Ramos (cell line): ENCODE data around the gene DNAJC16.
"Not testable (repeated sequence)": the region's sequence is repeated elsewhere in the genome, so short reads cannot be mapped to it uniquely, and the experiment has no call there.

Experiments used
- in situ Hi-C: fragments of 300-500 bp; cut with MboI; formaldehyde crosslinking; loops from one replicate; pipeline ENCODE4 v1.14.3; 2022; ENCODE audit warnings: low sequenced_read_pairs; ENCODE audit not compliant: unreplicated experiment

Gene DNAJC16

GRCh38 chr1:15577691-15578090 is 51.0 kb downstream of the DNAJC16 start:
- in situ Hi-C loops: no loop called here

GRCh38 chr1:15578921-15579682 is 52.5 kb downstream of the DNAJC16 start:
- in situ Hi-C loops: no loop called here

GRCh38 chr1:15579683-15580047 is 53.0 kb downstream of the DNAJC16 start:
- in situ Hi-C loops: no loop called here

DNA sequence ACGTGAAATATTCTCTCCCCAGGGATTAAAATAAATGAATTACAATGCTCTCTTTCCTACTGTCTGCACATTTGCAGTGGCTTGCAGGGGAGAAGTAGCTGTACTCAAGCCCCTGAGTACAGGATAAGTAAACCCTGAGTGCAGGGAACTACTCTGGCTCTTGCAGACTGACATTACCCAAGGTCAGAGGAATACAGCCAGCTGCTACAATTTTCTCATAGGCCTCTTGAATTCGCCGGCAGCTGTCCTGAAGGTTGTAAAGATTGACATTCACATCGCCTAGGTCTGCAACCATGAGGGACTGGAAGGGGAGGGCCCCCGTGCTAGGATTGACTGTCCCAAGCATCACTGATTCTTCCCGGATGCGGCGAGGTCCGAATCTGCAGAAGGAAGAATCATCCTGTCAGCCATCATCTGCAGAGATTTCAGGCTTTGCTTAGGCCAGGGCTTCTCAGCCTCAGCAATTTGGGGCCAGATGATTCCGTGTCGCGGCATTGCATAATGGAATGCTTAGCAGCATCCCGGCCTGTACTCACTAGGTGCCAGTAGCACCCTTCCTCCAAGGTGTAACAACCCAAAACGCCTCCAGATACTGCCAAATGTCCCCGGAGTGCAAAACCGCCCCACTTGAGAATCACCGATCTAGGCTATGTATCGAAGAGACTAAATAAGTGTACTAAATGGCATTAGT is 56.5 kb downstream of the DNAJC16 start:
- in situ Hi-C loops: no loop called here

DNA sequence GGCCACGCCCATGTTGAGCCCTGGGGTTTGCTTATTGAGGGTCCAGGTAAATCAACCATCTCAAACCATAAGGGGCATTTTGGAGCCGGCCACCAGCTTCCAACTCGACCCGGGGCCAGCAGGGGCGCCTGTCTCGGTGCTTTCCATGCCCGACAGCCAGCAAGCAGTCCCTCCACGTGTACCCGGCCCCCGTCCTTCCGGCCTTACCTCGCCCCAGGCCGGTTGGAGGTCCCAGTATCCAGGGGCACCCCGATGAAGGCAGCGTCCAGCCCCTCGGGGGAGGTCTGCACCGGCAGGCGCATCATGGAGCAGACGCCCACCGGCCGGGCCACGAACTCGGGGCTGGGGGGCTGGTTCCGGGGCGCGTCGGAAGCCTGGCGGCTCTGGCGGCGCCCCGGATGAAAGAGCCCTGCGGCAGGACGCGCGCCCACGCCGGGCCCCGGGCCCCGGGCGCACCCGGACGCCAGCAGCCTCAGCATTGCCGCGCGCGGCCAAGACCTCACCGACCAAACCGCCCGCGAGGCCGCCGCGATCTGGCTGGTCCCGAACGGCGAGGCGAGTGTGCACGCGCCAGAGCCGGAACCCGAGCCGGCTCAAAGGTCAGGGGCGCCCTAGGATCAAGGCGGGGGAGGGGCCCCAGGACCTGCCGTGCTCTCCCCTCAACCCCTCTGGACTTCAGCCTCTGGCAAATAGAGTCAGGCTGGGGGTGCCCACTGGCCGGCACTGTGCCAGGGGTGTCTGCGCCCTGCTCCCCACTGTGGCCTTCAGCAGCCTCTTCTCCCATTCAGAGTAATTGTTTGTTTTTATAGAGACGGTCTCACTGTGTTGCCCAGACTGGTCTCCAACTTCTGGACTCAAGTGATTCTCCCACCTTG is 58.1 kb downstream of the DNAJC16 start, which contains the start of gene AGMAT:
AGMAT (minus strand) TSS at position 563 of the 875 bp plus-strand sequence; CDS start at position 479, 84 bp downstream.
- in situ Hi-C loops: no loop called here

- in situ Hi-C loops: no loop called here
Observed at GRCh38 chr1:15592285-15592684, 65.6 kb downstream of the DNAJC16 start.

DNA sequence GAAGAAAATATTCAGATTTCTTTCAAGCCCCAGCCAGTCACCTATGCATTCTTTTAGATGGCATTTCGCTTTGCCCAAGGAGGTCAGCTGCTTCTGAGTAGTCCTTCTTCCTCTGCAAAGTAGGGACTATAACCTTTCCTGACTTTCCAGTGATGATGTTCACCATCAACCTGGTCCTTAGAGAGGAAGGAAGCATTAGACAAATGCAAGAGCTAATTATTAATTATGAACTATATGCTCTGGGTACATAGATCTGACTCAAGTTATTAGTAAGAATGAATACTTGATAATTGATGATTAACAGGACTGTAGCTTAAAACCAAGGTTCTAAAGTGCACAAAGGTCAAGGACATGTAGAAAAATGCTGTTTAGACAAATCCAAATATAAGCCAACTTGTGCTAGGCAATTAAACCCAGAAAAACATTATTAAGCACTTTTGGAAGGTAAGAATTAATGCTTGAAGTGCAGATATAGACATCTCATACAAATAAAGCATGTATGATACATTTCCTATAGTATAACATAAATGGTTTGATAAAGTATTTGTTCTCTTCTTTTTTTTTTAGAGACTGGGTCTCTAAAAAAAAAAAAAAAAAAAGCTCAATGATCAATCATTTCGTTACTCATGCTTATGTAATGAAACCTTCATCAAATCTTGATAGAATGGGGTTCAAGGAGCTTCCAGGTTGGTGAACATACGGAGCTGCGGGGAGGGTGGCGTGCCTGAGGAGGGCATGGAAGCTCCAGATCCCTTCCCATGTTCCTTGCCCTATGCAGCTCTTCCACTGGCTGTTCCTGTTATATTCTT is 69.4 kb downstream of the DNAJC16 start:
- in situ Hi-C loops: no loop called here

- in situ Hi-C loops: no loop called here
Observed at GRCh38 chr1:15598436-15598835, 71.8 kb downstream of the DNAJC16 start.

DNA sequence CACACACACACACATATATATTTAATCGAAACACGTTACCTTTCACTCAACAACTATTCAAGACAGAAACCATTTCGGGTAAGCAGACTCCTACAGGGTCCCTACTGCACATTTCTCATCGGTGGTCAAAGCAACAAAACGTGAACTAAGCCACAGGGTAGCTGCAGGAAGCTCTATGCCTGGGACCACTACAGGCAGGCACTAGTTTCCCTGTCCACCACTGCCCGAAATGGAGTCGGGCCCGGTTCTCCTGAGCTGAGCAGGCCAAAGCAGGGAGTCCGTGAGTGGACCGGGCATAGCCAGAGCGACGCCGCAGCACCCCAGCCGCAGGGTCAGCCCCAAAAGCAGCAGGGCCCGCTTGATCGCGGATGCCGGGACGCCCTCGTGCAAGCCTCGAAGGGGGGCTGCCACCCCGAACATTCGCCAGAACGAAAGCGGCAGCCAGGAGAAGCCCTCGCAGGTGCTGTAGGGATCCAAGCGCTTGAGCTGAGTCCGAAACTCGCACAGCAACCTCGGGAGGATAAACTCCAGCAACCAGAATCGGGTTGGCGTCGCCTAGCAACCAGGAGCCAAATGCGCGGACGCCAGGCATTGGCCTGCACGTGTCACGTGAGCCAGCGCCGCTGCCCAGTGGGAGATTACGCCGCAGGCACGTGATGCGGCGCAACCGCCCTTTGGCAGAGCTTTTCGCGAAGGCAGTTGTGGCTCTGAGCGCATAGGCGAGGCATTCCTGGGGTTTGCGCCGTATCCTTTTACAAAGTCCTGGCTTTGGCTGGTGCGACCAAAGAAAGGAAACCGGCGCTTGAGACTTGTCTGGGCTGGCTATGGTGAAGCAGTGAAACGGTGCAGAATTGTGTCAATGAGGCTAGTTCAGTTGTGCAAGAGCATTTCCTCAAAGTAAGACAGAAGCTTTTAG is 76.7 kb downstream of the DNAJC16 start:
- in situ Hi-C loops: no loop called here

DNA sequence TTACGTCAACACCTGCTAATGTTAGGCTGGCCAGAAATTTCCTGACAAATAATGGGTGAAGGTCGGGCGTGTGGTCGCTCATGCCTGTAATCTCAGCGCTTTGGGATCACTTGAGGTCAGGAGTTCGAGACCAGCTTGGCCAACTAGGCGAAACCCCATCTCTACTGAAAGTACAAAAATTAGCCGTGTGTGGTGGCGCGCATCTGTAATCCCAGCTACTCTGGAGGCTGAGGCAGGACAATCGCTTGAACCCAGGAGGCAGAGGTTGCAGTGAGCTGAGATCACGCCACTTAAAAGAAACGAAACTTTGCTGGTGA is 77.3 kb downstream of the DNAJC16 start:
- in situ Hi-C loops: not testable (repeated sequence)

- in situ Hi-C loops: not testable (repeated sequence)
Observed at GRCh38 chr1:15604400-15604799, 77.8 kb downstream of the DNAJC16 start.

DNA sequence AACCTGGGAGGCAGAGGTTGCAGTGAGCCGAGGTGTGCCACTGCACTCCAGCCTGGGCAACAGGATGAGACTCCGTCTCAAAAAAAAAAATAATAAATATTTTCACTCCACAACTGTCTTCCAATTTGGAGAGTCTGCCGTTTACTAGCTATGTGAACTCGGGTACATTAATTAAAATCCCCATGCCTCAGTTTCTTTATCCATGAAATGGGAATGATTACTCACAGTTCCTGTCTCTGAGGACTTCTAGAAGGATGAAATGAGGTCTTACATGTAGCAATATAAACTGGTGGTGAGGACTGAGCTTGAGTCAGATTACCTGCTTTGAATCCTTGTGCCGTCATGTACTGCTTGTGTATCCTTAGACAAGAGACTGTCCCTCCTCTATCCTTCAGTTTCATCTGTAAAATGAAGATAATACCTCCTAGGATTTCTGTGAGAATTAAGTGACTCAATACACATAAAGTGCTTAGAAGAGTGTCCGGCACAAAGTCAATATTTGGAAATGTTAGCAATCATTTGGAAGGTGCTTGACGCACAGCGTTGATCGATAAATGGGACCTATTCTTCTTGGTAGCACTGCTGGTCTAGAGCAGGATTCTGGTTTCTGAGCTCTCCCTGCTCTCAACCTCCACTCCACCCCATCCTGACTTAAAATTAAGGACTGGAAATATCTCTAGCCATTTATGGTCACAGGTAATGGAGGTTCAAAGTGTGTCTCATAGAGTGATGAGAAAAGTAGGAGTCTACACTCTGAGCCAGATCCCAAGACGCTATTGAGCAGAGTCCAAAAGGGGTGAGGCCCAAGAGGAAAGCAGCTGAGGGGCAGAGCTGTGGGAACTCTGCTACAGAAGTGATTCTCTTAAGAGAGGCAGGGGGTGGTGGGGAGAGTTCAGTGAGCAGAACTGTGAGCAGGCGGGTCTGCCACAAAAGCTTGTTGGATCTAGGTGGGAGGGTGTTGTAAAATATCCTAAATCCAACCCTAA is 79.0 kb downstream of the DNAJC16 start:
- in situ Hi-C loops: no loop called here

DNA sequence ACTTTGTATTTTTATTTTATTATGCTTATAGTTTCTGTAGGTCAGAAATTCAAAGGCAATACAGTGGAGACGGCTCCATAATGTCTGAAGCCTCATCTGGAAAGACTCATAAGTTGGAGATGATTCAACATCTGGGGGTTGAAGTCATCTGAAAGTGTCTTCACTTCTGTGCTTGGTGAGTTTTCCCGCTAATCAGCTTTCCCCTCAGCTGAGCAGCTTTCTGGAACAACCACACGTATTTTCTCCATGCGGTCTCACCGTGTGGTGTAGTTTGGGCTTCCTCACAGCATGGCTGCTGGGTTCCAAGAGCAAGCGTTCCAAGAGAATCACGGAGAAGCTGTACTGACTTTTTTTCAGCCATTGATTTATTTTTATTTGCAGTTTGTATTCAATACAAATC is 83.0 kb downstream of the DNAJC16 start:
- in situ Hi-C loops: no loop called here

DNA sequence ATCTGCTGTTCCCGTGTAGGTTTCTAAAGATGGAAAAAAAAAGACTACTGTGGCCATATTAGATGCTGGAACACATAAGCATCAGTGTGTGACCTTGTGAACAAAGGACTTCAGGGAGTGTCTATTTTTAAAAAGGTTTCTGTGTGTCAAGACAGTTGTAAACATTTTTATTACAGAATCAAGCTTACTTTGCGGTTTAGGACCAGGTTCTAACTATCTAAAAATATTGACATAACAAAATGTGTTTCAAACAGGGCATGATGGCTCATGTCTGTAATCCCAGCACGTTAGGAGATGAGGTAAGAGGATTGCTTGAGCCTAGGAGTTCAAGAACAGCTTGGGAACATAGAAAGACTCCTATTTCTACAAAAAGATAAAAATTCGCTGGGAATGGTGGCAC is 83.5 kb downstream of the DNAJC16 start:
- in situ Hi-C loops: no loop called here

DNA sequence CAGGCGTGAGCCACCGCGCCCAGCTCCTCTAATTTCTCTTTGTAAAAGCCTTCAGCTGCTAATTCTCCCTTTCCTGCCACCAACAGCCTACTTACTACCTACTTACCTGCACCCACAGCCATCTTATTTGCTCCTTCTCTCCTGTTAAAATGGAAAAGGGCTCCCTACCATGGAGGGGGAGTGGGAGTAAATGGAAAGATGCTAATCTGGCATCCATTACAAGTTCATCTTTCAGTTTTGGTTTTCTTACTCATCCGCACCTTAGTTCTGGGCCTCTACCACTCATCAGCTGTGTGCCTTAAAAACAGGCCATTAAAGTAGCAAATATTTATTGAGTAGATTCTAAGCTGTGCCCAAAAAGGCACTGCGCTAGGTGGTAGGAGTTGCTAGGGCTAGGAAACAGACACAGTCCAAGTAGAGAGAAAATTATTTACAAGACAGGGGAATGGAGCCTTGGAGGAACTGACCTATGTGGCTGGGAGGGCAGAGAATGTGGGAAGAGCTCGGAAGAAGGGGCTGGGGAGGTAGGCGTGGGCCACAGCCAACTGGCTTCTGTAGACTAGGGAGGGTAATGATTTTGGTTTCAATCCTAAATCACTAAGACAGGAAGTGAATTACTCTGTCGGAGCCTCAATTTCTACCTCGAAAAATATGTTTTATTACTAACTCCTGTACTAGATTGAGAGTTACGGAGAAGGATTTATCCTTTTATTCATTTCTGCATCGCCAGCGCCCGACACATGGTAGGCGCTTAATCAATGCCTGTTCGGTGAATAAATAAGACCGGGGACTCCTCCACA is 89.9 kb downstream of the DNAJC16 start:
- in situ Hi-C loops: no loop called here

DNA sequence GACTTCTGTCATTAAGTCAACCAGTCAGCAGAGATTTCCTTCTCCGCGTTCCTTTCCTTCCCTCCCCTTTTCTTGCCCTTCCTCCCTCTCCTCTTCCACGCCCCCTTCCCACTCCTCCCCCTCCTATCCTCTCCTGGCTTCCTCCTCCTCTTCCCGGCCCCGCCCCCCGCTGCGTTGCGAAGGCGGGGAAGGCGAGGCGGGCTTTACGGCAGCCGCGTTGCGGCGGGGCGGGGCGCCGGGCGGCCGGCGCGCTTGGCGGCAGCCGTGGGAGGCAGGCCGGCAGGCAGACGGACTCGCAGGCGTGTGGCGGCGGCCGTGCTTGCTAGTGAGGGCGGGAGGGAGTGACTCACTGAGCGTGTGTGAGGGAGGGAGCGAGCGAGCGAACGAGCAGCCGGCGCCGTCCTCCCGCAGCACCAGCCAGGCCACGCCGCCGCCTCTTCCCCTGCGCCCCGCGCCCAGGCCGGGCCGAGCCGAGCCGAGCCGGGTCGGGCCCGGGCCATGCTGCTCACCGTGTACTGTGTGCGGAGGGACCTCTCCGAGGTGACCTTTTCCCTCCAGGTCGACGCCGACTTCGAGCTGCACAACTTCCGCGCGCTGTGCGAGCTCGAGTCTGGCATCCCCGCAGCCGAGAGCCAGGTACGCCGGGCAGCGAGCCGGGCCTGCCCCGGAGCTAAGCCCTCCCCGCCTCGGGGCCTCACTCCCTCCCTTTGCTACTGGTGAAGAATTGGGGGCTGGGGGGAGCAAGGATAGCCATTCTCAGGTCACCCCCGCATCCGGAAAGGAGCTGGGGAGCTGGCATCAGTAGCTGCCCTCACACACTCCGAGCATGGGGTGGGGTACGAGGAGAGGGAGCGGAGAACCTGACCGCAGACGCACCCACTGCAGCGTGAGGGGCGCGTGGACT is 90.8 kb downstream of the DNAJC16 start, which contains the start of gene DDI2:
DDI2 (plus strand) TSS at position 286 of the 904 bp plus-strand sequence; CDS start at position 499, 213 bp downstream.
- in situ Hi-C loops: no loop called here
